SK-N-MC (cell line): ENCODE measurements around the gene KCNG2.

Experiments
- DNase-seq: peaks from one replicate; pipeline ENCODE4 v3.0.0-alpha.2; 2011; ENCODE audit warnings: low read depth, low spot score
- H3K27ac ChIP-seq: fragments of 200-600 bp; sonication (generic); 2 replicates; pipeline ENCODE4 v1.5.1; 2016; ENCODE audit warnings: mixed run types
- H3K36me3 ChIP-seq: fragments of 200-600 bp; sonication (generic); 2 replicates; pipeline ENCODE4 v1.6.1; 2017; ENCODE audit warnings: antibody characterized with exemption, low read length, mixed read lengths; ENCODE audit not compliant: insufficient read depth
- H3K4me3 ChIP-seq: fragments of 200-600 bp; sonication (generic); 2 replicates; pipeline ENCODE4 v1.5.1; 2016
- H3K9ac ChIP-seq: fragments of 200-600 bp; sonication (generic); 2 replicates; pipeline ENCODE4 v1.8.0; 2017; ENCODE audit warnings: mixed run types, mixed read lengths; ENCODE audit not compliant: insufficient read length
- H3K9me3 ChIP-seq: fragments of 200-600 bp; sonication (generic); 2 replicates; pipeline ENCODE4 v1.6.1; 2017; ENCODE audit warnings: low read depth, mild to moderate bottlenecking, antibody characterized with exemption, low read length, moderate library complexity, mixed read lengths
- EZH2 ChIP-seq: fragments of 200-600 bp; sonication (generic); IDR thresholded peaks from one replicate; pipeline ENCODE4 v1.6.1; 2017; ENCODE audit warnings: antibody characterized with exemption
- FOXP2 ChIP-seq: optimal IDR thresholded peaks from 2 replicates; pipeline ENCODE3; 2011; ENCODE audit warnings: mild to moderate bottlenecking, moderate library complexity; ENCODE audit not compliant: insufficient read depth; ENCODE audit errors: extremely low read length, control extremely low read depth
- POLR2AphosphoS5 ChIP-seq: IDR thresholded peaks from 2 replicates; pipeline ENCODE4 v1.6.1; 2012; ENCODE audit warnings: mild to moderate bottlenecking, low read depth, low read length, borderline replicate concordance

Gene KCNG2

DNA sequence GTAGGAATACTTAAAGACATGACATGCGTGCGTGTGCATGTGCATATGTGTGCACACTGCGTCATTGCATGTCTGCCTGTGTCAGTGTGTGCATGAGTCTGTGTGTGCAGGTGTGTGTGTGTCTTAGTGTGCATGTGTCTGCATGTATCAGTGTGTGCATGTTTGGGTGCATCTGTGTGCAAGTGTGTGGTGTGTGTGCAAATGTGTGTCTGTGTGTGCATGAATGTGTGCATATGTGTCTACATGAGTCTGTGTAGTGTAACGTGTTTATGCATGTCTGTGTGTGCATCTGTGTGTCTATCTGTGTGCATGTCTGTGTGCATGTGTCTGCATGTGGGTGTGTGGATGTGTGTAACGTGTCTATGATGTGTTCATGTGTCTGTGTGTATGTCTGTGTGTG lies 30.5 kb downstream of the KCNG2 start:
- TF ChIP-seq POLR2AphosphoS5 (no peak), EZH2 (no peak), FOXP2 (no peak)
- Histone ChIP-seq H3K36me3 (no peaks in the 10 kb centered on the region), H3K27ac (no peak overlapping the region), H3K9me3 (no peaks in the 10 kb centered on the region), H3K9ac (no peak overlapping the region), H3K4me3 (no peak overlapping the region)
- DNase-seq: no peak

DNA sequence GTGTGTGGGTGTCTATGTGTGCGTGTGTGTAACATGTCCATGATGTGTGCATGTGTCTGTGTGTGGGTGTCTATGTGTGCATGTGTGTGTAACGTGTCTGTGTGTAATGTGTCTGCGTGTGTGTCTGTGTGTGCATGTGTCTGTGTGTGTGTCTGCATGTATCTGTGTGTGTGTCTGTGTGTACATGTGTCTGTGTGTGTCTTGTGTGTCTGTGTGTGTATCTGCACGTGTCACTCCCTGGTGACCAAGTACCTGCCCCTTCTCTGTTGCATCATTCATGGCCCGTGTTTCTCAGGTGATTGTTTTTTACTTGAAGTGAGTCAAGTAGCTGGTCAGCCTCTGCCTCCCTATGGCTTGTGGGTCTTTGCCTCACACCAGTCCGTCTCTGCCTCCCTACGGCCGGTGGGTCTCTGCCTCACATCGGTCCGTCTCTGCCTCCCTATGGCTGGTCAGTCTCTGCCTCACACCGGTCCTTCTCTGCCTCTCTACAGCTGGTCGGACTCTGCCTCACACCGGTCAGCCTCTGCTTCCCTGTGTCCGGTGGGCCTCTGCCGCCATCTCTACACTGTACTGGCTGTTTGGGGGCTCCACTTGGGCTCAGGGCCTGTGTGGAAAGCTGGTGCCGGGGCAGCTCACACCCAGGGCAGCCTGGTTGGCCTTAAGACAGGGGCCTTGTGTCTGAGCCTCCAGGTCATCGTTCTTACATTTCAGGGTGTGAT lies 31.6 kb downstream of the KCNG2 start:
- Histone ChIP-seq H3K4me3 (no peak overlapping the region), H3K36me3 (no peaks in the 10 kb centered on the region), H3K9me3 (no peaks in the 10 kb centered on the region), H3K9ac (no peak overlapping the region), H3K27ac (no peak overlapping the region)
- no peak for TF ChIP-seq POLR2AphosphoS5
- no peak for TF ChIP-seq EZH2
- no peak for TF ChIP-seq FOXP2
- no peak for DNase-seq

DNA sequence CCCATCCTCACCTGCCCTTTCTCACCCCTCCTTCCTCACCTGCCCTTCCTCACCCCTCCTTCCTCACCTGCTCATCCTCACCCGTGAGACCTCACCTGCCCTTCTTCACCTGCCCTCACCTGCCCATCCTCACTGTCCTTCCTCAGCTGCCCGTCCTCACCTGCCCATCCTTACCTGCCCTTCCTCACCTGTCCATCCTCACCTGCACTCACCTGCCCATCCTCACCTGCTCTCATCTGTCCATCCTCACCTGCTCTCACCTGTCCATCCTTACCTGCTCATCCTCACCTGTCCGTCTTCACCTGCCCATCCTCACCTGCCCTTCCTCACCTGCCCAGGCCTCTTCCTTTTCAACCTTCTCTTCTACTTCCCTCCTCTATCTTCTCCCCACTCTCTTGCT lies 34.4 kb downstream of the KCNG2 start:
- no peak for DNase-seq
- no peak for TF ChIP-seq POLR2AphosphoS5
- no peak for TF ChIP-seq FOXP2
- no peak for TF ChIP-seq EZH2
- no peak overlapping the region for H3K4me3 ChIP-seq

GRCh38 chr18:79834834-79835233 lies 37.1 kb downstream of the KCNG2 start:
- H3K27ac ChIP-seq: no peak overlapping the region
- no peak overlapping the region for H3K9ac ChIP-seq
- no peak overlapping the region for H3K4me3 ChIP-seq
- no peaks in the 10 kb centered on the region for H3K36me3 ChIP-seq
- TF ChIP-seq POLR2AphosphoS5: no peak
- TF ChIP-seq FOXP2: no peak
- TF ChIP-seq EZH2: no peak
- DNase-seq: no peak
- no peaks in the 10 kb centered on the region for H3K9me3 ChIP-seq

More for the DNA sequence above, 34.4 kb downstream of the KCNG2 start:
- Histone ChIP-seq H3K9ac (no peak overlapping the region), H3K27ac (no peak overlapping the region), H3K9me3 (no peaks in the 10 kb centered on the region), H3K36me3 (no peaks in the 10 kb centered on the region)

- no peaks in the 10 kb centered on the region for H3K9me3 ChIP-seq
- TF ChIP-seq FOXP2: no peak
- TF ChIP-seq POLR2AphosphoS5: no peak
- TF ChIP-seq EZH2: no peak
- DNase-seq: no peak
- no peaks in the 10 kb centered on the region for H3K36me3 ChIP-seq
- H3K9ac ChIP-seq: no peak overlapping the region
- H3K4me3 ChIP-seq: no peak overlapping the region
- H3K27ac ChIP-seq: no peak overlapping the region
Observed at GRCh38 chr18:79841936-79842335, 44.2 kb downstream of the KCNG2 start.

GRCh38 chr18:79844999-79845563 lies 47.3 kb downstream of the KCNG2 start:
- no peak overlapping the region for H3K4me3 ChIP-seq
- H3K27ac ChIP-seq: no peak overlapping the region
- no peak for DNase-seq
- no peak overlapping the region for H3K9ac ChIP-seq
- H3K36me3 ChIP-seq: no peaks in the 10 kb centered on the region
- H3K9me3 ChIP-seq: no peaks in the 10 kb centered on the region
- no peak for TF ChIP-seq EZH2
- TF ChIP-seq FOXP2: no peak
- TF ChIP-seq POLR2AphosphoS5: no peak

DNA sequence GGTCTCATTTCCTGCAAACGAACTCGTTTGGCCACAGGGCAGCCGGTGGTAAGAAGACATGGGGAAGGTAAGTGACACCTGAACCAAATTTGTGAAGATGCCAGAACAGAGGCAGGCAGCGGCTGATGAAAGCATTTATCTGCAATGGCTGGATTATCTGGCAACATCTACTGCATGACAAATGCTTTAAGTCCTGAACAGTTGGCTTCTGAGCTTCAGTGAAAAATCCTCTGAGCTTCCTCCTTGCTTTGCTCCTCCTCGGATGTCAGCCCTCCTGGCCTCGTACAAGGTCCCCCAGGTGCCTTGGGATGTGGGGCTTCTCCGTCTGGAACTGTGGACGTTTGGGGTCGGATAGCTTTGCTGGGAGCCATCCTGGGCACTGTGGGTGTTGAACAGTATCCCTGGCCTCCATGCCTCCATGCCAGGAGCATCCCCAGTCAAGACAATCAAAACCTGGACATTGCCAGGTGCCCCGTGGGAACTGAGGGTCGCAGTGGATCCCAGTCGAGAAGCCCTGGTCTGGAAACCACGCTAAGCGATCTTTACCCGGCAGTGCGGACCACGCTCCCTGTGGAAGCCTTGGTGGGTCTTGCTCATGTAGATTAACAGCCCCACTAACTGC lies 49.3 kb downstream of the KCNG2 start:
- Histone ChIP-seq H3K9me3 (no peaks in the 10 kb centered on the region), H3K9ac (no peak overlapping the region), H3K4me3 (no peak overlapping the region), H3K36me3 (no peaks in the 10 kb centered on the region), H3K27ac (no peak overlapping the region)
- TF ChIP-seq POLR2AphosphoS5 (no peak), FOXP2 (no peak), EZH2 (no peak)
- no peak for DNase-seq

- Histone ChIP-seq H3K9ac (no peak overlapping the region), H3K9me3 (no peaks in the 10 kb centered on the region), H3K27ac (no peak overlapping the region), H3K4me3 (no peak overlapping the region), H3K36me3 (no peaks in the 10 kb centered on the region)
- no peak for TF ChIP-seq EZH2
- DNase-seq: no peak
Observed at GRCh38 chr18:79847606-79848293, 50.0 kb downstream of the KCNG2 start.
